ENCODE results near the gene LAMTOR5. TPM values are rescaled to one million over a fixed set of nuclear protein-coding genes. Genes with fewer than 3 reads are reported as not detected.

LAMTOR5 gene
- total and polyA plus RNA-seq, 2 of the 13 experiments (the other 11 are each of a cell fraction or from before 2014, with no cell fraction given): 96.7 to 400 TPM

- intact Hi-C loops (cut with micrococcal nuclease; ENCODE audit: unreplicated experiment) (no loop called here), in situ Hi-C loops (cut with HindIII; ENCODE audit: extremely low pct_ligation_motif_present, low pct_unique_long_range_greater_than_20kb) (loop anchor here (10.0 kb wide), 1 partner anchor 138 kb away; no protein-coding TSS in a partner anchor)
- POLR2A ChIA-PET: no interaction called here
- TF ChIP-seq UBTF (CRISPR knock-in tag; IDR thresholded peaks at IDR 0.05): no peak
- TF ChIP-seq ARID2 (CRISPR knock-in tag; IDR thresholded peaks at IDR 0.05; ENCODE audit: borderline replicate concordance): no peak
- TF ChIP-seq, protein P1, sequence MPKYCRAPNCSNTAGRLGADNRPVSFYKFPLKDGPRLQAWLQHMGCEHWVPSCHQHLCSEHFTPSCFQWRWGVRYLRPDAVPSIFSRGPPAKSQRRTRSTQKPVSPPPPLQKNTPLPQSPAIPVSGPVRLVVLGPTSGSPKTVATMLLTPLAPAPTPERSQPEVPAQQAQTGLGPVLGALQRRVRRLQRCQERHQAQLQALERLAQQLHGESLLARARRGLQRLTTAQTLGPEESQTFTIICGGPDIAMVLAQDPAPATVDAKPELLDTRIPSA (CRISPR knock-in tag; IDR thresholded peaks at IDR 0.05; ENCODE audit: borderline replicate concordance): no peak
- TF ChIP-seq, protein P2, sequence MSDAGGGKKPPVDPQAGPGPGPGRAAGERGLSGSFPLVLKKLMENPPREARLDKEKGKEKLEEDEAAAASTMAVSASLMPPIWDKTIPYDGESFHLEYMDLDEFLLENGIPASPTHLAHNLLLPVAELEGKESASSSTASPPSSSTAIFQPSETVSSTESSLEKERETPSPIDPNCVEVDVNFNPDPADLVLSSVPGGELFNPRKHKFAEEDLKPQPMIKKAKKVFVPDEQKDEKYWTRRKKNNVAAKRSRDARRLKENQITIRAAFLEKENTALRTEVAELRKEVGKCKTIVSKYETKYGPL (CRISPR knock-in tag; IDR thresholded peaks at IDR 0.05): no peak
- TF ChIP-seq, protein P3, sequence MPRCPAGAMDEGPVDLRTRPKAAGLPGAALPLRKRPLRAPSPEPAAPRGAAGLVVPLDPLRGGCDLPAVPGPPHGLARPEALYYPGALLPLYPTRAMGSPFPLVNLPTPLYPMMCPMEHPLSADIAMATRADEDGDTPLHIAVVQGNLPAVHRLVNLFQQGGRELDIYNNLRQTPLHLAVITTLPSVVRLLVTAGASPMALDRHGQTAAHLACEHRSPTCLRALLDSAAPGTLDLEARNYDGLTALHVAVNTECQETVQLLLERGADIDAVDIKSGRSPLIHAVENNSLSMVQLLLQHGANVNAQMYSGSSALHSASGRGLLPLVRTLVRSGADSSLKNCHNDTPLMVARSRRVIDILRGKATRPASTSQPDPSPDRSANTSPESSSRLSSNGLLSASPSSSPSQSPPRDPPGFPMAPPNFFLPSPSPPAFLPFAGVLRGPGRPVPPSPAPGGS (CRISPR knock-in tag; IDR thresholded peaks at IDR 0.05): no peak
- TF ChIP-seq MTF1 (CRISPR knock-in tag; IDR thresholded peaks at IDR 0.05): no peak
- no peak for TF ChIP-seq SIX4 (CRISPR knock-in tag; IDR thresholded peaks at IDR 0.05)
- no peak for TF ChIP-seq GABPB1 (CRISPR knock-in tag; IDR thresholded peaks at IDR 0.05)
- TF ChIP-seq KDM3A (CRISPR knock-in tag; IDR thresholded peaks at IDR 0.05; ENCODE audit: low read depth): no peak
- TF ChIP-seq LBX2 (CRISPR knock-in tag; IDR thresholded peaks at IDR 0.05; ENCODE audit: borderline replicate concordance): no peak
- no peak for TF ChIP-seq PHF20 (CRISPR knock-in tag; IDR thresholded peaks at IDR 0.05)
- TF ChIP-seq MAFF (IDR thresholded peaks at IDR 0.05; ENCODE audit: low read depth, low read length): no peak
- no peak for TF ChIP-seq NFKB2 (CRISPR knock-in tag; IDR thresholded peaks at IDR 0.05; ENCODE audit: borderline replicate concordance)
- no peak for TF ChIP-seq KLF15 (CRISPR knock-in tag; IDR thresholded peaks at IDR 0.05; ENCODE audit: borderline replicate concordance)
- TF ChIP-seq RARA (CRISPR knock-in tag; IDR thresholded peaks at IDR 0.05): no peak
- TF ChIP-seq, protein P4, sequence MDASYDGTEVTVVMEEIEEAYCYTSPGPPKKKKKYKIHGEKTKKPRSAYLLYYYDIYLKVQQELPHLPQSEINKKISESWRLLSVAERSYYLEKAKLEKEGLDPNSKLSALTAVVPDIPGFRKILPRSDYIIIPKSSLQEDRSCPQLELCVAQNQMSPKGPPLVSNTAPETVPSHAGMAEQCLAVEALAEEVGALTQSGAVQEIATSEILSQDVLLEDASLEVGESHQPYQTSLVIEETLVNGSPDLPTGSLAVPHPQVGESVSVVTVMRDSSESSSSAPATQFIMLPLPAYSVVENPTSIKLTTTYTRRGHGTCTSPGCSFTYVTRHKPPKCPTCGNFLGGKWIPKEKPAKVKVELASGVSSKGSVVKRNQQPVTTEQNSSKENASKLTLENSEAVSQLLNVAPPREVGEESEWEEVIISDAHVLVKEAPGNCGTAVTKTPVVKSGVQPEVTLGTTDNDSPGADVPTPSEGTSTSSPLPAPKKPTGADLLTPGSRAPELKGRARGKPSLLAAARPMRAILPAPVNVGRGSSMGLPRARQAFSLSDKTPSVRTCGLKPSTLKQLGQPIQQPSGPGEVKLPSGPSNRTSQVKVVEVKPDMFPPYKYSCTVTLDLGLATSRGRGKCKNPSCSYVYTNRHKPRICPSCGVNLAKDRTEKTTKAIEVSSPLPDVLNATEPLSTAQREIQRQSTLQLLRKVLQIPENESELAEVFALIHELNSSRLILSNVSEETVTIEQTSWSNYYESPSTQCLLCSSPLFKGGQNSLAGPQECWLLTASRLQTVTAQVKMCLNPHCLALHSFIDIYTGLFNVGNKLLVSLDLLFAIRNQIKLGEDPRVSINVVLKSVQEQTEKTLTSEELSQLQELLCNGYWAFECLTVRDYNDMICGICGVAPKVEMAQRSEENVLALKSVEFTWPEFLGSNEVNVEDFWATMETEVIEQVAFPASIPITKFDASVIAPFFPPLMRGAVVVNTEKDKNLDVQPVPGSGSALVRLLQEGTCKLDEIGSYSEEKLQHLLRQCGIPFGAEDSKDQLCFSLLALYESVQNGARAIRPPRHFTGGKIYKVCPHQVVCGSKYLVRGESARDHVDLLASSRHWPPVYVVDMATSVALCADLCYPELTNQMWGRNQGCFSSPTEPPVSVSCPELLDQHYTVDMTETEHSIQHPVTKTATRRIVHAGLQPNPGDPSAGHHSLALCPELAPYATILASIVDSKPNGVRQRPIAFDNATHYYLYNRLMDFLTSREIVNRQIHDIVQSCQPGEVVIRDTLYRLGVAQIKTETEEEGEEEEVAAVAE (CRISPR knock-in tag; IDR thresholded peaks at IDR 0.05; ENCODE audit: borderline replicate concordance): no peak
Observed at GRCh38 chr1:110452330-110452729, 44.8 kb upstream of the LAMTOR5 start.

More at GRCh38 chr1:110452330-110452729, 44.8 kb upstream of the LAMTOR5 start:
- Histone ChIP-seq H4K20me1 (ENCODE audit: insufficient read depth, low read length) (no peaks in the 10 kb centered on the region), H3K79me2 (ENCODE audit: insufficient read depth, low read length) (no peaks in the 10 kb centered on the region), H3K27ac (ENCODE audit: extremely low read length, insufficient read depth, low read length) (no peak overlapping the region), H3K9ac (ENCODE audit: insufficient read depth, low read depth, low read length) (no peak overlapping the region), H3K9me3 (ENCODE audit: low read length) (no peaks in the 10 kb centered on the region), H3K27me3 (ENCODE audit: control insufficient read depth in 1 of 2, insufficient read depth in 2 of 2, low read length in 2 of 2) (peaks cover 6 to 27% of the 10 kb centered on the region in 2 experiments; a peak in 3 of 5 replicates), H3K4me1 (ENCODE audit: insufficient read depth, low read length) (no peaks in the 10 kb centered on the region), H2AFZ (ENCODE audit: low read length) (no peak overlapping the region), H3K4me2 (ENCODE audit: low read depth, low read length) (no peak overlapping the region), H3K36me3 (replicated peaks in 1 of 2; ENCODE audit: control insufficient read depth in 1 of 2, insufficient read depth in 2 of 2, low read length in 2 of 2) (no peaks in the 10 kb centered on the region), H3K4me3 (replicated peaks in 1 of 3; ENCODE audit: insufficient read depth in 1 of 3, low read depth in 2 of 3, low read length in 3 of 3) (no peak overlapping the region)
- DNase-seq (ENCODE audit: low spot score): no peak
- 43% methylated on average over 7 of the region's 7 CpGs for WGBS (ENCODE audit: low lambda C conversion rate)
- no peak for ATAC-seq
- CTCF ChIA-PET (ENCODE audit: low intra/inter-chr PET ratio, low total read pairs): no interaction called here
- BruUV-seq (replicated peaks): no TSS peak
- FAIRE-seq: no peak

All from HepG2 (cell line).